ENCODE data around the gene H2AZ1.

Gene H2AZ1

GRCh38 chr4:99945718-99946355, 4.2 kb downstream of the H2AZ1 start:
- Histone ChIP-seq H3K27me3 (no peaks in the 10 kb centered on the region), H3K4me1 (peaks cover 0 to 62% (median 25%) of the 10 kb centered on the region in 4 donors), H3K27ac (peak overlapping the region; percentile 96 to 97), H3K4me3 (peak overlapping the region; percentile 96 to 97), H3K36me3 (no peaks in the 10 kb centered on the region), H3K9me3 (no peaks in the 10 kb centered on the region)
- no peak for DNase-seq
- TF ChIP-seq CTCF (IDR thresholded peaks at IDR 0.05), result no peak
- intact Hi-C loops (cut with DNase I; ENCODE audit: low total_unique reads), result loop anchor here (5.0 kb wide), 2 partner anchors 54 to 384 kb away; partner anchors contain the start of genes LAMTOR3 and TRMT10A

DNA sequence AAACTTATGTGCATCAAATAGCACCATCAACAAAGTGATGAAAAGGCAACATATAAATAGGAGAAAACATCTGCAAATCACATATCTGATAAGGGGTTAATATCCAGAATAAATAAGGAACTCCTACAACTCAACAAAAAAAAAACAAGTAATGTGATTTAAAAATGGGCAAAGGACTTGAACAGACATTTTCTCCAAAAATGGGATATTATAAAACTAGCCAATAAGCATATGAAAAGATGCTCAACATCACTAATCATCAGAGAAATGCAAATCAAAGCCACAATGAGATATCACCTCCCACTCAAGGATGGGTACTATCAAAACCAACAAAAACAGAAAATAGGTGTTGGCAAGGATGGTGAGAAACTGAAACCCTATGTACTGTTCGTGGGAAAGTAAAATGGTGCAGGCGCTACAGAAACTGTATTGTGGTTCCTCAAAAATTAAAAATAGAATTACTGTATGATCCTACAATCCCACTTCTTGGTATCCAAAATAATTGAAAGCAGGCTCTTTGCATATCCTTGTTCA, 6.1 kb downstream of the H2AZ1 start:
- TF ChIP-seq CTCF (IDR thresholded peaks at IDR 0.05), result no peak
- peaks cover 0 to 62% (median 25%) of the 10 kb centered on the region in 4 donors for H3K4me1 ChIP-seq
- no peaks in the 10 kb centered on the region for H3K27me3 ChIP-seq
- no peak overlapping the region for H3K27ac ChIP-seq
- no peak overlapping the region for H3K4me3 ChIP-seq
- H3K9me3 ChIP-seq, result no peaks in the 10 kb centered on the region
- H3K36me3 ChIP-seq, result no peaks in the 10 kb centered on the region
- DNase-seq, result no peak
- intact Hi-C loops (cut with DNase I; ENCODE audit: low total_unique reads), result no loop called here

DNA sequence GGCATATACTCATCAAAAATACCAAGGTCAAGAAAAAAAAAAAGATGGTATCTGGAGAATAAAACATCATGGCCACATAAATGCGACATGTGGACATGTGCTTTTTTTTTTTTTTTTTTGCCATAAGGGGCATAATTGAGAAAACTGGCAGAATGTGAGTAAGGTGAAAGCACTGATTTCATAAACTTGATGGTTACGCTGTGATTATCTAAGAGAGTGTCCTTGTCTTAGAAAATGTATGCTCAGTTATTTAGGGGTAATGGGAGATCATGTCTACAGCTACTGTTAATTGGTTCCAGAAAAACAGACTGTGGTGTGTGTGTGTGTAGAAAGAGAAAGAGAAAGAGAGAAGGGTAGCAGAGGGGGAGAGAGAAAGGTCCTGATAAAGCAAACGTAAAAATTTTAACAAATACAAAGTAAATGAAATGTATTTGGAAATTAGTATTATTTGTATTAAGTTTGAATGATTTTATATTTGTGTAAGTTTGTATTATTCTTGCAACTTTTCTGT, 11.8 kb downstream of the H2AZ1 start:
- no peak overlapping the region for H3K27ac ChIP-seq
- no peak for TF ChIP-seq CTCF (IDR thresholded peaks at IDR 0.05)
- peaks cover 7 to 13% (median 10%) of the 10 kb centered on the region in 3 donors for H3K36me3 ChIP-seq
- DNase-seq, result no peak
- intact Hi-C loops (cut with DNase I; ENCODE audit: low total_unique reads), result no loop called here
- no peak overlapping the region for H3K4me3 ChIP-seq
- peaks cover 0 to 9% (median 0%) of the 10 kb centered on the region in 3 donors for H3K9me3 ChIP-seq
- H3K4me1 ChIP-seq, result peaks cover 0 to 17% (median 4%) of the 10 kb centered on the region in 4 donors
- no peaks in the 10 kb centered on the region for H3K27me3 ChIP-seq

DNA sequence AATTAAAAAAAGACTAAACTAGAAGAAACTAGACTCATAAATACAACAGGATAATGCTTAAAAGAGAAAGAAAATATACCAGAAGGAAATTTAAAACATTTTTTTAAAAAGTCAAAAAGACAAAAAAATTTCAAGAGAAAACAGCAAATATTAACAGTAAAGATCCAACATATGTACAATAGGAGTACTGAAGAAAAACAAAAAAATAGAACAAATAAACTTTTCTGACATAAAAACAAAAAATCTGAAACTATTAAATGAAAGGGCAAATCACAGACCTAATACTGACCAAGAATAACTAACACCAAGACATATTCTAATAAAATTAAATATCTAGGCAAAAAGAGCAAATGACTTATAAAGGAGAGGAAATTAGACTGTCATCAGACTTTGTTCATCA, 15.2 kb downstream of the H2AZ1 start:
- peaks cover 0 to 9% (median 0%) of the 10 kb centered on the region in 3 donors for H3K9me3 ChIP-seq
- no peaks in the 10 kb centered on the region for H3K4me1 ChIP-seq
- peaks cover 7 to 13% (median 10%) of the 10 kb centered on the region in 3 donors for H3K36me3 ChIP-seq
- no peak overlapping the region for H3K27ac ChIP-seq
- intact Hi-C loops (cut with DNase I; ENCODE audit: low total_unique reads), result no loop called here
- TF ChIP-seq CTCF (IDR thresholded peaks at IDR 0.05), result no peak
- no peak for DNase-seq
- H3K27me3 ChIP-seq, result no peaks in the 10 kb centered on the region
- H3K4me3 ChIP-seq, result no peak overlapping the region

DNA sequence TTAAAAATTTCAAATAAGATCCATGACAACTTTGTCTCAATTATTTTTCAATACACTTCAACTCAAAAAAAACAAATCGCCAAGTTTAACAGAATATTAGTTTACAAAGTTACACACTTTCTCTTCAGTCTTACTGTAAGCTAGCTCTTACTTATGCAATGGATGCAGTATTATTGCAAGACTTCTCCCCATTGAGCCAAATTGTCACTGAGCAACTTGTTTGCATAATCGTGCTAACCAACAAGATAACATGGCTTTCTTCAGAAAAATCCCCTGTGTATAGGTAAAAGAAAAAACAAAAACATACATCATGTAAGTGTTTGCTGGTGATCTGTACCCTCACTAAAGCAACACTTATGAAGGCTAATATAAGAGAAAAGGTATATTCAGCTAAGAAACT, 22.5 kb downstream of the H2AZ1 start:
- intact Hi-C loops (cut with DNase I; ENCODE audit: low total_unique reads), result no loop called here
- H3K27me3 ChIP-seq, result no peaks in the 10 kb centered on the region
- peaks cover 0 to 14% (median 0%) of the 10 kb centered on the region in 3 donors for H3K36me3 ChIP-seq
- H3K4me3 ChIP-seq, result no peak overlapping the region
- no peak for TF ChIP-seq CTCF (IDR thresholded peaks at IDR 0.05)
- H3K4me1 ChIP-seq, result no peaks in the 10 kb centered on the region
- no peak overlapping the region for H3K27ac ChIP-seq
- H3K9me3 ChIP-seq, result no peaks in the 10 kb centered on the region
- DNase-seq, result no peak

Measured in tibial artery (tissue), 4 donors.